HS-27A (cell line): ENCODE data around the gene CPED1.
"Not testable (repeated sequence)": the region's sequence is repeated elsewhere in the genome, so short reads cannot be mapped to it uniquely, and the experiment has no call there.

Source experiments
- DNase-seq: peaks from one replicate; pipeline ENCODE4 v3.0.0-alpha.2; 2012; ENCODE audit warnings: low read depth, missing footprints

CPED1 gene

DNA sequence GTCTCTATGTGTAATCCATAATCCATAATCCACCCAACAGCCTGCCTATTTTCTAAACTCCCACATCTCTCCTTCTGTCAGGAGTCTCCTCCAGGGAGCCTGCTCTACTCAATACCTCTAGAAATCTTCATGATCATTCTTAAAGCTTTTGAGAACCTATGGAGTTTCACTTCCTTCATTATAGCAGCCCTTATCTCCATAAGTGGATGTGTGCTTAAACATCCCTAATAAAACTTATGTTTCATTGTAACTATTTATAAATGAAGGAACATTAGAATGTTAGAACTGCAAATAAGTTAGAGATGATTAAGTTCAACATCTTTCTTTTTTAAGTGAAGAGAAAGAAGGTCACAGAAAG, 8.5 kb downstream of the CPED1 start:
- no peak for DNase-seq

- DNase-seq, result no peak
Measured at GRCh38 chr7:120997882-120998474, 9.5 kb downstream of the CPED1 start.

GRCh38 chr7:120998520-120998919, 10.0 kb downstream of the CPED1 start:
- no peak for DNase-seq

DNA sequence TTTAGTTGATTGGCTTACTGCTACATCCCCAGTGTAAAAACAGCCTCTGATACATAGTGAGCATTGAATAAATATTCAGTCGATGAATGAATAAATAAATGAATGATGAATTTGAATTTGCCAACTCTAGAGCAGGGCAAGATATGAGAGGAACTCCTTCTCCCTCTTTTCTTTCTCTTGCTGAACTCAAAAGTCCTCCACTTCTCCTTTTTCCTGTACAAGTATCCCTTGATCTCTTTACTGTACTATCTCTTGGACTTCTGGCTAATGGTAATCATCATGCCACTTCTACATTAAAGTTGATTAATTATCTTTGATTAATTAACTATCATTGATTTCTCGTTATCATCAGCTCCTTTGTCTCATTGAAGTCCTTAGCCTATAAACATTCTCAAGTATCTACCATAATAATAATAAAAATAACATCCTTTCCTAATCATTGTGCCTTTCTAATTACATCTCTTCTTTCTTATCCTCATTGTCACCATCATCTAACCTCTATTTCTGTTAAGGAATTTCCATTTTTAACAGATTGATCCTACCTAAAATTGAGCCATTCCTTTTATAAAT, 10.6 kb downstream of the CPED1 start:
- DNase-seq, result no peak

DNA sequence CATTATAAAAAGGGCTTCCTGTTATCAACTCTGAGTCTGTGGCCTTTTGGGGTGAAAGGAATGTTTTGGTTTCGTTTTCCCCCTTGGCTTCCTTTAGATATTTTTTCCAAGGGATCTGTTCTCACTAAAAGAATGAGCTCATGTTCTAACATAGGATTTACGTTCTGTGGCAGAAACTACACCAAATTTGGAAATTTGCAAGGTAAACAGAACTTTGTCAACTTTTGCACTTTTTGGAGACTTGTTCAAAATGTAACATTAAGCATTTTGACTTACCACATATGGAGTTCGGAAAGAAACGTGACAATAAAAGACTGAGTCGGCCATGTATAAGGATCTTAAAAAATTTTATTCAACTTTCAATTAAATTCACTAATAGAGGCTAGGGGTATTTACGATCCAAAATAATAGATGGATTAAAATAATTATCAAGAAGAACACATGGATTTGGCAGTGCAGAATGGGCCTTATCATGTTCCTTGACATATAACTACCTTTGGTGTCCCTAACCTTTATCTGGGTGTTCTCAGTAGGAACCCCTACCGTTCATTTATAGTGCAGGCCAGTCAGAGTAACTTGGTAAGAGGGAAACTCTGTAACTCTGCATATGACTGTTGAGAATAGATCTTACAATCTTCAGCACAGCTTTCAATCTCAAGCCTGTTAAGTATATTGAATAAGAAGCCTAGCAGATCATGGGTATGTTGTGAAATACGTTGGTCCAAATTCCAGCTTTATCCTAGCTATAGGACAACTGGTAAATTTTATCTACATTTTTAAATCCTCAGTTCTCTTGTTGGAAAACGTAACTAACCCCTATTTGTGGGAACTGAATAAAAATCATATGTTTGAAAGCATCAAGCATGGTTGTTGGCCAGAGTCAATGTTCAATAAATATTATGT, 11.8 kb downstream of the CPED1 start:
- no peak for DNase-seq

DNA sequence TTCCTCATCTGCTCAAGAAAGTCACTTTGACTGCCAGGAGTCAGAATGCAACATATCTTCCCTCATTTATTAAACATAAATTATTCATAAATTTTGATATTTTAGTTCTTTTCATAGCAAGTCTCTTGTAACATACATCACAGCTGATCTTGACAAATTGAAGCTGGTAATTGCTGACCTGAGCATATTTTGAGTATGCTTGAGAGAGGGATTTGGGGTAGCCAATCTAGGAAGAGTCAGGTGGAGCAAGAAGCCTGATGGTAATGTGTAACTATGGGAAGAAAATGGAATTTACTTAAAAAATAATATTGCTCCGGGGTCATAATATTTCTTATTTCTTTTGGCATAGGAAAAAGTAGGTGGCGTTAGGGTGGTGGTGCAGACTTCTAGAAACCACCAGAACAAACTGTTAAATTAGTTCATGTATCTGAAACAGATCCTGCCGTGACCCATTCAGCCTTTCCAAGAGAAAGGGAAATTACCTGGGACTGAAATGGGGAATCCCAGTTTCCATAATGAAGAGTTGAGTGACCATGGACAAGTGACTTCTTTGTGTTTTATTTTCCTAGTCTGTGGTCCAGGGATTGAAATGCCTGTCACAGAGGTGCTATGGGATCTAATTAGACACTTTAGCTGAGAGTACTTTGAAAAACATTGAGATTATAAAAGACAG, 12.9 kb downstream of the CPED1 start:
- DNase-seq, result no peak

DNA sequence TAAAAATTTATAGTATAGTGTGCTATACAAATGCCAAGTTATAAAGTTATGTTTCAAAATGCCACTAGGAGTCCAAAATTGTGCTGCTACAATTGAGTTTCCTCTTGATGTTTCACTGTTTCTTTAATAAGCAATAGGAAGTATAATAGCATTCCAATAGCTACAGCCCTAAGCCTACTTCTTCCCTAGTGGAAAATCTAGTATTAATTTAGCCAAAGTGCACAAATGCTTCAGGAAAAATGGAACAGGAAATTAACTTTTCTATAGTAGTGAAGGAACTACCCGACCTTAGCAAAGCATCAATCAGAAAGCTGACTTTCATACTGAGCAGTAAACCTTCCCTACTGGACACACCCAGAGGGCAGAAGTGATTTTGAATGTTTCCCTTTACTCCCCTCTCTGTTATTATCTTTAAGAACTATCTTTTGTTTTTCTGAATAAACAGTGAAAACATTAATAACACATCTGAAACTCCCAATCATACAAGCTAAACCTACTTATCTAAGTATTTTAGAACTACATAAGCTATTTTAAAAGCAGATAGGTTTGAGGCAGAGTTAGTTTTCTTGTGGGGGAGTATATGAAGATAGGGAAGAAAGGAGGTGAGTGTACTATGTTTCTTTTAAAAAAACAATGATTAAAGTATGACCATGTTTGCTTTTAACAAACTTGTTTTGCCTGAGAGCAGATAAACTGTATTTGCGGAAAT, 13.7 kb downstream of the CPED1 start:
- DNase-seq, result no peak

GRCh38 chr7:121002757-121003200, 14.3 kb downstream of the CPED1 start:
- no peak for DNase-seq

DNA sequence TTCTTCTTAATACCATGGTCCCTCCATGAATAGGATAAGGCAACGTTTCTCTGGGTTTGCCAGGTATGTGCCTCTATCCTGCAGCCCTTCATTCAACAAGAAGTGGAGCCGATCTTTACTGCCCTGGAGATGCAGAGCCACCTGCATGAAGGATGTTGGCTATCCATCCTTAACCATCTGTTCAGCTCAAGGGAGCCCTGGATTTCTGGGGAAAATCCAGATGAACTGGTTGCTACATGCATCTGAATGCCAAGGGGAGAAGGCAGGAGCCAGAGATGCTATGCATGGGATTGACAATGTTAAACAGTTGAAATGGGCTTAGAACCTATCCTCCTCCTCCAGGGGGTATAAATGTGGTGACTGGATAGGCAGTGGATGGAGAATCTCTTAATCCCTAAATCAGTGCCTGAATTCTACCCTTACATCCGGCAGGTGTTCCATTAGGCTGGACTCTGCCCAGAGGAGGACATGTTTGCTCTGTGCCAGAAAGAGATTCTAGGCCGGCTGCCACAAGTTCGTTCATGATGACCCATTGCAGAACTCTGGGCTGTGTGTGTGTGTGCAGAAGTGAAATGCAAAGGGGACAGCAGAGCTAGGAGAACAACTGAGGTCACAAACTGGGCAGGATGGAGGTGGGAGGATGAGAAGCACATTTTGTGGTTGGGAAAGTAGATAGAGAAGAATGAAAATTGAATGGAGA, 15.6 kb downstream of the CPED1 start:
- DNase-seq, result no peak

- DNase-seq, result not testable (repeated sequence)
Measured at GRCh38 chr7:121005058-121005457, 16.5 kb downstream of the CPED1 start.

DNA sequence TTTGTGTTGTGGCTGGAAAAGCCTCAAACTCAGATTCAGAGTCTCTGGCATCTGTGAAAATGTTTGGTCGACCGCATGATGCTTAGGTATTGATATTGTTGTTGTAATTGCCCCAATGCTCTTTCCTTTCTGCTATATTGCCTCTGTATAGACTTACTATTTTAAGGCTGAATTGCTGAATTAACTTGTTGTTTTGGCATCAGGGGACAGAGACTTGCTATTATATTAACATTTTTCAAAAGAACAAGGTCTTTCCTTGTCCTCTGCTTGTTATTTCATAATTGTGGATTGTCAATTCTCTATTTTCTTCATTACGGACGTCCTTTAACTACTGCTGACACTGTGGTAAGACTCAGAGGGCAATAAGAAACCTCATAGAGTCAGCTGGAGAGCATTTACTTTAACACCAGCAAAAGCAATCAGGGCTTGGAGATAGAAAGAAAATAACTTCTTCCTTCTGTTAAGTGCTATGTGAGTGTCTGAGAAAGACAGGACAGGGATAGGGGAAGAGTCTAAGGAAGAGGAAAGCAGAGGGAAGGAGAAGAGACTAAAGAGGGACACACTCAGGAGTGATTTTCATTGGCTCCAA, 17.6 kb downstream of the CPED1 start:
- DNase-seq, result no peak

GRCh38 chr7:121006711-121007315, 18.3 kb downstream of the CPED1 start:
- DNase-seq, result no peak

DNA sequence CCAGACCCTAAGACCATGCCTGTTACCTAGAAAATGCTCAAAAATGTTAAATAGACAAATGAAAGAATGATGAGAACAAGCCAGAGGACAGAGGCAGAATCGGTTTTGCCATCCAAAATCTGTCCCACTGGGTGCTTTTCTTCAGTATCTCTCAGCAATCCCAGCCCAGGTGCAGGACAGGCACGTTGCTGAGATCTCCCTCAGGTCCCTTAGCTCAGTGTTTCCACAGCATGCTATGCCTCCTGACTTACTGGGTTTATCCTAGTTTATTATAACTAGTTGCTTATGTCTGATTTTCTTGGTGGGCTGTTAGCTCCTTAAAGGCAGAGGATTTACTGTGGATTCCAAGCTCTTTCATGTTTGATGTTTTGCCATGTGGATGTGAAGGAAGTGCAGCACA, 20.3 kb downstream of the CPED1 start:
- DNase-seq, result no peak

- DNase-seq, result no peak
Measured at GRCh38 chr7:121011401-121011800, 22.9 kb downstream of the CPED1 start.

DNA sequence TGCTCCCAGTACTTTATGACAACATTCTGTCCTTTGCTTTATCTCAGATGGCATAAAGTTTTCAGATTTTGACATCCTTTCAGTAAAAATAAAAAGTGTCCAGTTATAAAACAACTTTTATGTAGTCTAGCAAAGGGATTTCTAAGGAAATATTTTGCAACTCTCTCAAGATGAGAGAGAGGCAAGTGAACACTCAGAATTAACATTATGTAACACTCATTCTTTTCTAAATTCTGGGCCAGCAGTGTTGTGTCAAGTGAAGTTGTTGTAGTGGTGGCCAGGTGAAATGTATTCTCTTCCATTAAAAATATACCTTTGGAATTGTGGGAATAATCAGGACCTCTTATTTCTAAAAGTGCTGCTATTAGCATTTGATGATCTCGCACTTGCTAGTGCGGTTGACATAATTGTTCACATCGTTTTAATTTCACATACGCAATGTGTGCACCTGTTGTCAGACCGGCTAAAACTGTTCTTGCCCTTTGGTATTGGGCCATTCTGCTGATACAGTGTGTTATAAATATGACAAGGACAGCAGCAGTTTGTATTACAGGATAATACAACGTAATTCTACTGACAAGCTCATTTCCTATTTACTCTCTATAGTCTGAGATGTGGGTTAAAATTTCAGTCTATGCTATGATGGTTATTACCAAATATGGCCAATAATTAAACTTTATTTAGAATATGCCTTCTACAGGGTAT, 23.8 kb downstream of the CPED1 start:
- DNase-seq, result no peak

DNA sequence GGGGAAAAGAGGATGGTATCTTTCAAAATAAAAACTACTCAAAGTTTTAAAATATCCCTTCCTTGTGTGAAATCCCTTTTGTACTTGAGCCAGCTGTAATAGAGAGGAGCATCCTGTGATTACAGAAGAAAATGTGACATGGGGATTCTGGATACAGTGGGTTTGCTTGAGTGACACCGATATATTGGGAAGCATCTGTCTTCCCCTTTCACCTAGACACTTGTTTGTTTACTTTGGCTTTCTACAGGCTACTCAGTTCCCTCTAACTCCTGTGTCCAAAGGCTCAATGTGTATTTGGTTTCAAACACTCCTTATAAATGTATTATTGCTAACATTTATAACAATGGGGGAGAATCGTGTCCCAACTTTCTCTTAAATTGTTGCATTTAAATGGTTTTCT, 24.4 kb downstream of the CPED1 start:
- no peak for DNase-seq

DNA sequence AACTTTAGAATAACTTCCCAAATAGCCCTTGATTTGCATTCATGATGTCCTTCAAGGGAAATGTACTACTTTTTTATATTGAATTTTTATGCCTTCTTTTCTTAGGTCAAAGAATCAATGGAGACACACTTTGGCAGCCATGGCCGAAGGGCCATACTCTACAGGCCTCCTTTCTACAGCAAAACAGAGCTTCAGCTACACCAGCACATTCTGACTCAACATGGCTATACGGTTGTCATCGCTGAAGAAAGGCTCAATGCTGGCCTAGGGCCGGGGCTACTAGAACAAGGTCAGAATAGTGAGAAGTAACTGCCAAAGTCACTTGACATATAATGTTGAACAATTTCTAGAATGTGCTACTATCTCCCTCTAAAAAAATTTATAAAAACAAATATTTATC, 27.0 kb downstream of the CPED1 start:
- DNase-seq, result no peak

- no peak for DNase-seq
Measured at GRCh38 chr7:121016966-121017365, 28.5 kb downstream of the CPED1 start.

- DNase-seq, result no peak
Measured at GRCh38 chr7:121017586-121017985, 29.1 kb downstream of the CPED1 start.

DNA sequence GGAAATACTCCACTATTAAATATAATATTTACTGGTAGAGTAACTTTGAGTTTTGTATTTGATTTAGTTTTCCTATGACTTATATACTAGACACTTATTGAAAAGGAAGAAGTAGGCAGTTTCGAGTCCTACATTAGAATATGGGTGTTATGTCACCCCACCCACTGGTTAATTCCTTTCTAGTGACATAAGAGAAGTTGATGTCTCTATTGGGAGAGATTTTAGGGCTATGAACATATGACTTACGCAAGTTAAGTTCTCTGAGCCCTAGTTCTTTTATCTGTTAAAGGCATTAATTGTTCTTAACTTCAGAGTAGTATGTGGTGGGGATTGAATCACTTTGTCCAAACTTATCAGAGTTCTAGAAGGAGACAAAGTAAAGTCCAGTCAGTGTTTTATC, 30.5 kb downstream of the CPED1 start:
- no peak for DNase-seq
